ENCODE data around the gene PRDM1.

PRDM1 gene

DNA sequence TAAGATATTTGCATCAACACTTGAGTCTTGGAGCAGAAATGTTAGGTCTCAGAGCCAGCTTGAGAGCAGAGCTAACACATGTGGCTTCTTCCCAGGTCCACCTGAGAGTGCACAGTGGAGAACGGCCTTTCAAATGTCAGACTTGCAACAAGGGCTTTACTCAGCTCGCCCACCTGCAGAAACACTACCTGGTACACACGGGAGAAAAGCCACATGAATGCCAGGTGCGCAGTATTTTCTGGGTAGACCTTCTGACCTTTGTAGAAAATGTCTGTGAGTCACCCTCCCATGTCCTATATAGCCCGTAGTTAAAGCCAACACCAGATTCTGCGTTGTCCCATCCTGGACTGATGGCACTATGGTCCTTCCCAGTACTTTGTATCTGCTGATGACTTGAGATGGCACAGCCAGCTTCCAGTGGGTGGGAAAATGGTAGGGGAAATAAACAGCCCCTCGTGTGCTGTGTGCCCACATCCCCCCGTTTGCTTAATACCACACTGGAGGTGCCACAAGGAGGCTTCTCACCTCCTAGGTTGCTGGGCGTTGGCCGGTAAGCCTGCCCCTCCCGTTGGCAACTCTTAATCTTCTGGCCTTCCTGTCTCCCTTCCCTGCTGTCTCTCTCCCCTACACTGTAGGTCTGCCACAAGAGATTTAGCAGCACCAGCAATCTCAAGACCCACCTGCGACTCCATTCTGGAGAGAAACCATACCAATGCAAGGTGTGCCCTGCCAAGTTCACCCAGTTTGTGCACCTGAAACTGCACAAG is 20.3 kb downstream of the PRDM1 start:
- no peak overlapping the region for H3K27ac Mint-ChIP-seq
- peaks cover 29% of the 10 kb centered on the region for H3K4me1 Mint-ChIP-seq
- no peak overlapping the region for H3K4me3 Mint-ChIP-seq

GRCh38 chr6:106107043-106107613 is 21.0 kb downstream of the PRDM1 start:
- Mint-ChIP-seq H3K4me1 (peaks cover 32% of the 10 kb centered on the region), H3K9me3 (no peaks in the 10 kb centered on the region), H3K36me3 (ENCODE audit: low read depth) (peaks cover 65% of the 10 kb centered on the region), H3K27ac (peak overlapping the region; percentile 5), H3K27me3 (ENCODE audit: low read depth, poor library complexity) (peaks cover 8% of the 10 kb centered on the region), H3K4me3 (no peak overlapping the region)
- no peak for DNase-seq
- TF ChIP-seq, protein P1, sequence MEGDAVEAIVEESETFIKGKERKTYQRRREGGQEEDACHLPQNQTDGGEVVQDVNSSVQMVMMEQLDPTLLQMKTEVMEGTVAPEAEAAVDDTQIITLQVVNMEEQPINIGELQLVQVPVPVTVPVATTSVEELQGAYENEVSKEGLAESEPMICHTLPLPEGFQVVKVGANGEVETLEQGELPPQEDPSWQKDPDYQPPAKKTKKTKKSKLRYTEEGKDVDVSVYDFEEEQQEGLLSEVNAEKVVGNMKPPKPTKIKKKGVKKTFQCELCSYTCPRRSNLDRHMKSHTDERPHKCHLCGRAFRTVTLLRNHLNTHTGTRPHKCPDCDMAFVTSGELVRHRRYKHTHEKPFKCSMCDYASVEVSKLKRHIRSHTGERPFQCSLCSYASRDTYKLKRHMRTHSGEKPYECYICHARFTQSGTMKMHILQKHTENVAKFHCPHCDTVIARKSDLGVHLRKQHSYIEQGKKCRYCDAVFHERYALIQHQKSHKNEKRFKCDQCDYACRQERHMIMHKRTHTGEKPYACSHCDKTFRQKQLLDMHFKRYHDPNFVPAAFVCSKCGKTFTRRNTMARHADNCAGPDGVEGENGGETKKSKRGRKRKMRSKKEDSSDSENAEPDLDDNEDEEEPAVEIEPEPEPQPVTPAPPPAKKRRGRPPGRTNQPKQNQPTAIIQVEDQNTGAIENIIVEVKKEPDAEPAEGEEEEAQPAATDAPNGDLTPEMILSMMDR (IDR thresholded peaks at IDR 0.05): no peak

More for the DNA sequence above, 20.3 kb downstream of the PRDM1 start:
- no peaks in the 10 kb centered on the region for H3K9me3 Mint-ChIP-seq
- H3K36me3 Mint-ChIP-seq (ENCODE audit: low read depth): peaks cover 69% of the 10 kb centered on the region
- peaks cover 6% of the 10 kb centered on the region for H3K27me3 Mint-ChIP-seq (ENCODE audit: low read depth, poor library complexity)
- no peak for DNase-seq
- TF ChIP-seq, protein P1 (IDR thresholded peaks at IDR 0.05): no peak

GRCh38 chr6:106108129-106108528 is 22.0 kb downstream of the PRDM1 start:
- Mint-ChIP-seq H3K9me3 (no peaks in the 10 kb centered on the region), H3K4me1 (peaks cover 32% of the 10 kb centered on the region), H3K27ac (no peak overlapping the region), H3K4me3 (no peak overlapping the region), H3K27me3 (ENCODE audit: low read depth, poor library complexity) (peaks cover 8% of the 10 kb centered on the region), H3K36me3 (ENCODE audit: low read depth) (peaks cover 62% of the 10 kb centered on the region)
- TF ChIP-seq, protein P1 (IDR thresholded peaks at IDR 0.05): no peak
- DNase-seq: no peak

GRCh38 chr6:106109029-106109428 is 22.9 kb downstream of the PRDM1 start:
- H3K36me3 Mint-ChIP-seq (ENCODE audit: low read depth): peaks cover 53% of the 10 kb centered on the region
- H3K27me3 Mint-ChIP-seq (ENCODE audit: low read depth, poor library complexity): peaks cover 6% of the 10 kb centered on the region
- peaks cover 33% of the 10 kb centered on the region for H3K4me1 Mint-ChIP-seq
- DNase-seq: no peak
- H3K27ac Mint-ChIP-seq: no peak overlapping the region
- TF ChIP-seq, protein P1 (IDR thresholded peaks at IDR 0.05): no peak
- H3K4me3 Mint-ChIP-seq: no peak overlapping the region
- no peaks in the 10 kb centered on the region for H3K9me3 Mint-ChIP-seq

- peaks cover 44% of the 10 kb centered on the region for H3K36me3 Mint-ChIP-seq (ENCODE audit: low read depth)
- peaks cover 41% of the 10 kb centered on the region for H3K4me1 Mint-ChIP-seq
- DNase-seq: no peak
- H3K27ac Mint-ChIP-seq: peak overlapping the region; percentile 4
- no peaks in the 10 kb centered on the region for H3K9me3 Mint-ChIP-seq
- TF ChIP-seq, protein P1 (IDR thresholded peaks at IDR 0.05): no peak
- H3K27me3 Mint-ChIP-seq (ENCODE audit: low read depth, poor library complexity): peaks cover 6% of the 10 kb centered on the region
- no peak overlapping the region for H3K4me3 Mint-ChIP-seq
Measured at GRCh38 chr6:106110164-106110826, 24.2 kb downstream of the PRDM1 start.
